Activated CD4-positive, CD25-positive, alpha-beta regulatory T cell treated with anti-CD3 and anti-CD28 coated beads, Interleukin-2, amount 50 U/mL, for 72 hours (primary cell): ENCODE measurements around the gene WWC1.

ENCODE experiments used
- DNase-seq: peaks from one replicate; pipeline ENCODE4 v3.0.0; 2021

The WWC1 gene

DNA sequence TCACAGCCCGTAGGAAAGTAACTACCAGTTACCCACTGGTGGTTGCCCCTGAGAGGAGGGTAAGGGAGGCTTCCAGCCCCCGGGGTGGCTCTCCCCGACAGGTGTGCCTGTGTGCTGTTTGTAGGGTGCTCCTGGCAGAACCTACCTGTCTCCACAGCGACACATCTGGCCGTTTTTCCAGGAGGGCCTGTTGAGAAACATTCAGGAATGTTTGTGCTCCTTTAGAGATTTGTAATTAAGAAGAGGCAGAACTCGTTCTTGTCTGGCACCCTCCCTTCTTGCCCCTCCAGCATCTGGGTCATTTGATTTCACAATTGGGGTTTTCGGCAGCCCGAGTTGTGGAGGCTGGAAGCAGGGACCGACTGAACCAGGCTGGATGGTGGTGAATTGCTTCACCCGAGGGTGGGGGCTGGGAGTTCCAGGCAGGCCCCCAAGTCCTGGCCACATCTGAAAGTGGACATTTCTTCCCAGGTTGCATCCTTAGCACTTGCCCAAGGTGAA lies 74.2 kb downstream of the WWC1 start:
- no peak for DNase-seq

DNA sequence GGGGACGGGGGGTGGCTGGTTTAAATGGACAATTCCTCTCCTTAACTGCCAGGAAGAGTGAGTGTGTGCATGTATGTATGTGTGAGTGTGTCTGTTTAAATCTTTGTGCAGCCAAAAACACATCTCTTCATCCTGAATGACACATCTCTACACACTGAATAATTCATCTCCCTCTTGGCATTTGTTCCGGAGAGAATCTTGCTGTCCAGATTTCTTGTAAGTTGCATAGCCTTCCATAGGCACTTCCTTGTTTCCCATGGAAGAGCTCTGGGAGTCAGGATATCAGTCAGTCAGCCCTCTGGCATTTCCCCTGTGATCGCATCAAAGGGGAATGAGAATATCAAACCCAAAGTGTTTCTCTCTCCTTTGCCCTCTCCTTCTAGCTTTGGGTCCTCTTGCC lies 74.7 kb downstream of the WWC1 start:
- no peak for DNase-seq

GRCh38 chr5:168368854-168369253 lies 77.4 kb downstream of the WWC1 start:
- no peak for DNase-seq

GRCh38 chr5:168370831-168371230 lies 79.4 kb downstream of the WWC1 start:
- DNase-seq: no peak

GRCh38 chr5:168372356-168372946 lies 81.0 kb downstream of the WWC1 start:
- DNase-seq: no peak

- DNase-seq: no peak
These were observed 83.1 kb downstream of the WWC1 start for GRCh38 chr5:168374532-168374931.

- no peak for DNase-seq
These were observed 83.8 kb downstream of the WWC1 start for GRCh38 chr5:168375214-168375613.

DNA sequence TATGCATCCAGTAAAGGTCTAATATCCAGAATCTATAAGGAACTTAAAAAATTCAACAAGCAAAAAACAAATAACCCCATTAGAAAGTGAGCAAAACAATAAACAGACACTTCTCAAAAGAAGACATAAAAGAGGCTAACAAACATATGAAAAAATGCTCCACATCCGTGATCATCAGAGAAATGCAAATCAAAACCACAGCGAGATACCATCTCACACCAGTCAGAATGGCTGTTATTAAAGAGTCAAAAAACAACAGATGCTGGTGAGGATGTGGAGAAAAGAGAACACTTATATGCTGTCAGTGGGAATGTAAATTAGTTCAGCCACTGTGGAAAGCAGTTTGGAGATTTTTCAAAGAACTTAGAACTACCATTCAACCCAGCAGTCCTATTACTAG lies 86.1 kb downstream of the WWC1 start:
- no peak for DNase-seq

DNA sequence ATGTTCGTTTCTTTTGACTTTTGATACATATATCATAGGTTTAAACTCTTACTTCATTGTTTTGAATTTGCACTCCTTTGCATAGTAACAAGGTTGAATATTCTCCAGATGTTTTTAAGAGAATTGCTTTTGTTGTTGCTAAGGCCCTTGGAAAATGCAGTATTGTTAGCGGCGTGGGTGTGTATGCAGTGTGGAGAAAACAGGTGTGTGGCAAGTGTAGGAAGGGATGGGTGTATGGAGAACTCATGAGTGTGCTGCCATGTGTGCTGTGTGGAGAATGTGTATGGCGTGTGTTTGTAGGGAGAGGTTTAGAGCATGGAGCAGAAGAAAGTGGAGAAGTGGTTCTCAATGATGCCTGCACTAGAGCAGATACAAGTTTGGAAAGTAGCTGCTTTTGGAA lies 87.3 kb downstream of the WWC1 start:
- DNase-seq: no peak

GRCh38 chr5:168382421-168382820 lies 91.0 kb downstream of the WWC1 start:
- DNase-seq: no peak

DNA sequence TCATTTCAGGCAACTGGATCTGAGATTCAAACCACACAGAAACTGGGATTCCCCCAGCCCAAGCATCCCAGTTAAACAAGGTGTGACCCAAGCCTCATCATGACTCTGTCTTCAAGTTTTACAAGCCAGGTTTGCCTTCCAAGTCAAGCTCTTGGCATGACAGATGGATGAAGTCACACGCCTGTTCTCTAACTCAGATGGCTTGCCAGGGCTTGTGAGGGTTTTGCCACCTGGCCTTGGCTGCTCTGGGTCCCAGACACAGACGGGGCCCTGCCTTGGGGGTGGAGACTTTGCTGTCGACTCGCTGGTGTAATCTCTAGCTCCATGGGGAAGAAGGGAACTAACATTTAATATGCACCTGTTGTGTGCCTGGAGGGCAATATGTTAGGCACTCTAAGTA lies 99.0 kb downstream of the WWC1 start:
- no peak for DNase-seq

- no peak for DNase-seq
These were observed 102.3 kb downstream of the WWC1 start for GRCh38 chr5:168393773-168394172.

GRCh38 chr5:168400429-168401220 lies 109.2 kb downstream of the WWC1 start:
- no peak for DNase-seq

DNA sequence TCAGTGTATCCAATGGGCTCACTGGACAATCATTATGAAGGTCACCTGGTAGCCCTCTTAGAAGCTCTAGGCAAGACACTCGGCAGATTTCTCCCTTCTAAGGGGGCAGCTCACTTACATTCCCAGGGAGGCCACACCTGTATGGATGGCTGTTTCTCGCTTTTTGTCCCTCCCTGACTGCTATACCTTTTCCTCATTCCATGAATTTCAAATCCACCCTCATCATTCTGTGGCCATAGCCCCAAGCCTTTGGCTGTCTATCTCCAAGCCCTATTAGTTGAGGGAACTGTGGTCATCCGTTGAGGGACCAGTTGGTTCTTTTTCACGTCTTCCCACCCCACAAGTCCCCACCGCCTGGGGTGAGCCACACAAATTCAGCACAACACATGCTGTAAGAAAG lies 109.8 kb downstream of the WWC1 start:
- DNase-seq: no peak

GRCh38 chr5:168401880-168402279 lies 110.4 kb downstream of the WWC1 start:
- no peak for DNase-seq

DNA sequence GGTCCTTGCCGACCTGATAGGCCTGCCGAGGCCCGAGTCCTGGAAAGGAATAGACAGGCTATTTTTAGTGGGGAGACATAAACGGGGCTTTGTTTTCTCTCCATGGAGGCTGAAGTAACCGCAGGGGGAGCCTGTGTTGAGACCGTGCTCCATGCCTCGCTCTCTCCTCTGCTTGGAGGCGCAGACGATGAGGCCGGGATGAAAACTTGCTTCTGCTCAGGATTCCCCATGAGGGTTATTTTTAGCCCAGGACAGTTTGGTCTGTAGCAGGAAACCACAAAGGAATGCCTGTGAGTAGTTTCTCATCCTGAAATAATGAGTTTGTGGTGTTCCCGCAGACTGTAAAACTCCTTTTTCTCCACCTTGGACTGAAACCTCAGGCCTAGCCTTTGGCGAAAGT lies 112.9 kb downstream of the WWC1 start:
- DNase-seq: no peak

DNA sequence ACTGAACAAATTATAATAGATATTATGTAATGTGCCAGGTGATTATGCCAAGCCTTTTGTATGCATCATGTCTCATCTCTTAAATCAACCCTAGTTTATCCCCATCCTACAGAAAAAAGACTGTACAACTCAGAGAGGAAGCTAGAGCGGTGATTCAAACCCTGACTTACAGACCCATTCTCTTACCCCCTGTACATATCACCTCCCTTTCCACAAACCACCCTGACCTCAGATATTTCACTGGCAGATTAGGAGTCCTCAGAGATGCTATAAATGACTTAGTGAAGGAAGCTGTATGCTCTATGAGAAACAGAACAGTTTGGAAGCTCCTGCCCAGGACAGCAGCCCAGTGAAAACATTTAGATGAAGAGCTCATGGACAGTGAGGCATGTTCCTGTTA lies 115.8 kb downstream of the WWC1 start:
- no peak for DNase-seq

DNA sequence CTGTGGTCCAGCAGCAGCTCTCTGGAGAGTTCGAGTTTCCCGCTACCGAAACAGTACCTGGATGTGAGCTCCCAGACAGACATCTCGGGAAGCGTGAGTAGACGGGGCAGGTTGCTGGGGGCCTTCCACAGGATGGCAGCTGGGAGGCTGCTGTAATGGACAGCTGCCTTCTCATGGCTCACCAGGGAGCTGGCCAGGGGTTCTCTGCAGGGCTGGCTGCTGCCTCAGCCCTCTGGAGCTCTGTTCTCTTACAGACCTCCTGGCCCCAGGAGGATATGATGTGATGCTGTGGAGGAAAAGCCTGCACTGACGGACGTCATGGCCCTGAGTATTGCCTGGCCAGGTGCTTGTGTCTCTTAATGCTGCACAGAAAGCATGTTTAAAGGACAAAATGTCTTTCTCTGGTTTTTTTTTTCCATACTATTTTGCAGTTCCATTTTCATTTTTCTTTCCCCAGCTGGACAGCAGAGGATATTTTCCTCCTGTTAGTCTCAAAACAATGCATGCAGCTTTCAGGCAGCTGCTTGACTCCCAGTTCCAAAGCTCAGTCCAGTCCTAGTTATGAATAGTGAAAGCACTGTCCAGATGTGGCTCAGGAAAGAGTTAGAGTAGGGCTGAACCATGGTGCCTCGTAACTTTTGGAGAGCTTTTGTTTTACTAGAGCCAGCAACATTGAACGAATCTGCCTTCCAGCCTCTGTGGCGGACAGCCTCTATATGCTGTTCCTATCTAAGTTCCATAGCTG lies 117.3 kb downstream of the WWC1 start:
- no peak for DNase-seq

GRCh38 chr5:168409591-168410458 lies 118.4 kb downstream of the WWC1 start:
- DNase-seq: peak; percentile 42

DNA sequence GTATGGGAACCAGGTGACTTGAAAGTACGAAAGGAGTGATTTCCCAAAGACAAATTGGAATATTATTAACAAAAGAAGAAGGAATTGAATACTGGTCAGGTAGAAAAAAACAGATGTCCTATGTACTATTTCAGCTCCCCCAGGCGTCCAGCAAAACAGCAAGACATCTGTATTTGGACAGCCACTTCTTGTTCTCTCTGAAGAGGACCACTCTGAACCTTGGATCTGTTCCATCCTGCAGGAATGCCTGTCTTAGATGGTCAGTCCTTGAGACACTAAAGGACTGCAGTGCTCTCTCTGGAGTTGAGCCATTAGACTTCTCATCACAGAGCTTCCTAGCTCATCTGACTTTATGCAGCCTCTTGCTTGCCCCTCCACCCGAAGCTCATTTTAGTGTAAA lies 120.4 kb downstream of the WWC1 start:
- DNase-seq: no peak

DNA sequence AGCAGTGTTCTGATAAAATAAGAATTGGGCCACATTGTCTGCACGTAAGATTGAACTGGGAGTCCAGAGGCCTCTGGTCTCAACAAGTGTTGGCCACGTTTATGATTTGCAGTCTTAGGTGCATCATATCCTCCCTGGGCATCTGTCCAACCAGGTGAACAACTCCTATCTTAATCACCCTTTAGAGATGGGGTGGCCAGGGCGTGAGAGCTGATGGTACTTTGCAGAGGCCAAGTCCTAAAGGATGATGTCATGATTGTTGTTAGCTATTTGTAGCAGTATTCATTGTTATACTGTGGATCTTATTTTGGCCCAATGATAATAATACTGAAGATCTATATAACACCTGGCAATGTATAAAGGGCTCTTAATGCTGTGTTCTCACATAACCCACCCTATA lies 121.6 kb downstream of the WWC1 start:
- DNase-seq: no peak

- DNase-seq: no peak
These were observed 122.2 kb downstream of the WWC1 start for GRCh38 chr5:168413596-168413995.

DNA sequence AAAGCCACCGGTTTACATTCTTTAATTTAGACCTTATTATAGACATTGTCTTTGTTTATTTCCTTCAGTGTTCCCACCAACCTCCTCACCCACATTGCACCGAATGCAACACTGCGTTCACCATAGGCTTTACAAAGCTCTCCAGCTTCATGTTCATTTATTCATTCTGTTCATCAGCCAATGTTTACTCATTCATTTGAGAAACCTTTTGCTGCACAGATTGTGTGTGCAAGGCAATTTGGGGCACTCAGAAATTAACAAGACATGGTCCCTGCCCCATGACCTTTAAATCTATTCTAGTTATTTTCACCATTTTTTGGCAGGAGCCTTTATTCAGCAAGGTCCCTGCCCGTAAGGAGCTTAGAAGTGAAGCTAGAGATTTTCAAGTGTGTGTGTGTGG lies 124.0 kb downstream of the WWC1 start:
- no peak for DNase-seq
